ENCODE results near the gene SLC6A16.
"Not testable (repeated sequence)": the region's sequence is repeated elsewhere in the genome, so short reads cannot be mapped to it uniquely, and the experiment has no call there.

The SLC6A16 gene

GRCh38 chr19:49327878-49328544 is 3.0 kb upstream of the SLC6A16 start:
- Mint-ChIP-seq H3K4me3 (no peak overlapping the region), H3K4me1 (ENCODE audit: low read depth) (peaks cover 37% of the 10 kb centered on the region)

GRCh38 chr19:49326165-49326704 is 1.2 kb upstream of the SLC6A16 start:
- Mint-ChIP-seq H3K9me3 (no peaks in the 10 kb centered on the region), H3K4me3 (no peak overlapping the region), H3K27me3 (ENCODE audit: low read depth) (no peaks in the 10 kb centered on the region), H3K27ac (no peak overlapping the region), H3K4me1 (ENCODE audit: low read depth) (peaks cover 22% of the 10 kb centered on the region), H3K36me3 (ENCODE audit: low read depth) (peaks cover 15% of the 10 kb centered on the region)

More at GRCh38 chr19:49327878-49328544, 3.0 kb upstream of the SLC6A16 start:
- Mint-ChIP-seq H3K27ac (no peak overlapping the region), H3K36me3 (ENCODE audit: low read depth) (peaks cover 12% of the 10 kb centered on the region), H3K27me3 (ENCODE audit: low read depth) (no peaks in the 10 kb centered on the region), H3K9me3 (no peaks in the 10 kb centered on the region)

GRCh38 chr19:49325756-49326155 is 765 bp upstream of the SLC6A16 start:
- Mint-ChIP-seq H3K4me1 (ENCODE audit: low read depth) (peaks cover 22% of the 10 kb centered on the region), H3K36me3 (ENCODE audit: low read depth) (peaks cover 15% of the 10 kb centered on the region)
- H3K27ac Mint-ChIP-seq; H3K27me3 Mint-ChIP-seq (ENCODE audit: low read depth); H3K4me3 Mint-ChIP-seq; H3K9me3 Mint-ChIP-seq: not testable (repeated sequence)

GRCh38 chr19:49318296-49318695 is 6.7 kb downstream of the SLC6A16 start:
- Mint-ChIP-seq H3K27me3 (ENCODE audit: low read depth) (no peaks in the 10 kb centered on the region), H3K36me3 (ENCODE audit: low read depth) (peaks cover 27% of the 10 kb centered on the region), H3K4me1 (ENCODE audit: low read depth) (peaks cover 3% of the 10 kb centered on the region), H3K4me3 (no peak overlapping the region), H3K9me3 (peaks cover 23% of the 10 kb centered on the region), H3K27ac (no peak overlapping the region)

GRCh38 chr19:49316284-49316683 is 8.7 kb downstream of the SLC6A16 start:
- H3K36me3 Mint-ChIP-seq (ENCODE audit: low read depth) = peaks cover 28% of the 10 kb centered on the region
- H3K4me3 Mint-ChIP-seq = no peak overlapping the region
- peaks cover 3% of the 10 kb centered on the region for H3K4me1 Mint-ChIP-seq (ENCODE audit: low read depth)
- no peak overlapping the region for H3K27ac Mint-ChIP-seq
- H3K9me3 Mint-ChIP-seq = peaks cover 23% of the 10 kb centered on the region
- no peaks in the 10 kb centered on the region for H3K27me3 Mint-ChIP-seq (ENCODE audit: low read depth)

GRCh38 chr19:49315111-49315510 is 9.9 kb downstream of the SLC6A16 start:
- Mint-ChIP-seq H3K4me3 (no peak overlapping the region), H3K9me3 (peaks cover 23% of the 10 kb centered on the region), H3K4me1 (ENCODE audit: low read depth) (peaks cover 3% of the 10 kb centered on the region), H3K36me3 (ENCODE audit: low read depth) (peaks cover 26% of the 10 kb centered on the region), H3K27ac (no peak overlapping the region), H3K27me3 (ENCODE audit: low read depth) (no peaks in the 10 kb centered on the region)

GRCh38 chr19:49309087-49309486 is 15.9 kb downstream of the SLC6A16 start:
- H3K4me1 Mint-ChIP-seq (ENCODE audit: low read depth) = no peaks in the 10 kb centered on the region
- H3K27ac Mint-ChIP-seq = no peak overlapping the region
- no peaks in the 10 kb centered on the region for H3K9me3 Mint-ChIP-seq
- no peaks in the 10 kb centered on the region for H3K27me3 Mint-ChIP-seq (ENCODE audit: low read depth)
- H3K36me3 Mint-ChIP-seq (ENCODE audit: low read depth) = peaks cover 6% of the 10 kb centered on the region
- no peak overlapping the region for H3K4me3 Mint-ChIP-seq

GRCh38 chr19:49306734-49307133 is 18.3 kb downstream of the SLC6A16 start:
- H3K4me1 Mint-ChIP-seq (ENCODE audit: low read depth); H3K27me3 Mint-ChIP-seq (ENCODE audit: low read depth); H3K4me3 Mint-ChIP-seq; H3K9me3 Mint-ChIP-seq; H3K27ac Mint-ChIP-seq; H3K36me3 Mint-ChIP-seq (ENCODE audit: low read depth): not testable (repeated sequence)

- Mint-ChIP-seq H3K9me3 (no peaks in the 10 kb centered on the region), H3K27ac (no peak overlapping the region), H3K36me3 (ENCODE audit: low read depth) (no peaks in the 10 kb centered on the region), H3K27me3 (ENCODE audit: low read depth) (peaks cover 14% of the 10 kb centered on the region), H3K4me1 (ENCODE audit: low read depth) (peaks cover 1% of the 10 kb centered on the region), H3K4me3 (no peak overlapping the region)
Measured at GRCh38 chr19:49301866-49302252, 23.1 kb downstream of the SLC6A16 start.

GRCh38 chr19:49301165-49301865 is 23.7 kb downstream of the SLC6A16 start:
- Mint-ChIP-seq H3K4me1 (ENCODE audit: low read depth) (peaks cover 1% of the 10 kb centered on the region), H3K9me3 (no peaks in the 10 kb centered on the region), H3K27me3 (ENCODE audit: low read depth) (peaks cover 14% of the 10 kb centered on the region), H3K27ac (no peak overlapping the region), H3K4me3 (no peak overlapping the region), H3K36me3 (ENCODE audit: low read depth) (no peaks in the 10 kb centered on the region)

GRCh38 chr19:49298653-49299052 is 26.3 kb downstream of the SLC6A16 start:
- not testable (repeated sequence) for H3K27ac Mint-ChIP-seq; H3K4me1 Mint-ChIP-seq (ENCODE audit: low read depth); H3K4me3 Mint-ChIP-seq

GRCh38 chr19:49297403-49297802 is 27.6 kb downstream of the SLC6A16 start:
- H3K27me3 Mint-ChIP-seq (ENCODE audit: low read depth) = peaks cover 12% of the 10 kb centered on the region
- no peaks in the 10 kb centered on the region for H3K36me3 Mint-ChIP-seq (ENCODE audit: low read depth)
- no peak overlapping the region for H3K27ac Mint-ChIP-seq
- H3K4me1 Mint-ChIP-seq (ENCODE audit: low read depth) = peaks cover 1% of the 10 kb centered on the region
- H3K4me3 Mint-ChIP-seq = no peak overlapping the region
- H3K9me3 Mint-ChIP-seq = no peaks in the 10 kb centered on the region

More at GRCh38 chr19:49298653-49299052, 26.3 kb downstream of the SLC6A16 start:
- not testable (repeated sequence) for H3K36me3 Mint-ChIP-seq (ENCODE audit: low read depth); H3K9me3 Mint-ChIP-seq
- H3K27me3 Mint-ChIP-seq (ENCODE audit: low read depth) = peaks cover 14% of the 10 kb centered on the region

GRCh38 chr19:49295208-49295880 is 29.6 kb downstream of the SLC6A16 start:
- Mint-ChIP-seq H3K36me3 (ENCODE audit: low read depth) (no peaks in the 10 kb centered on the region), H3K27ac (no peak overlapping the region), H3K4me3 (no peak overlapping the region), H3K9me3 (no peaks in the 10 kb centered on the region), H3K27me3 (ENCODE audit: low read depth) (peaks cover 10% of the 10 kb centered on the region), H3K4me1 (ENCODE audit: low read depth) (no peaks in the 10 kb centered on the region)

GRCh38 chr19:49294401-49294800 is 30.6 kb downstream of the SLC6A16 start:
- no peaks in the 10 kb centered on the region for H3K4me1 Mint-ChIP-seq (ENCODE audit: low read depth)
- H3K9me3 Mint-ChIP-seq = no peaks in the 10 kb centered on the region
- H3K4me3 Mint-ChIP-seq = no peak overlapping the region
- H3K27ac Mint-ChIP-seq = no peak overlapping the region
- peaks cover 8% of the 10 kb centered on the region for H3K27me3 Mint-ChIP-seq (ENCODE audit: low read depth)
- no peaks in the 10 kb centered on the region for H3K36me3 Mint-ChIP-seq (ENCODE audit: low read depth)

- Mint-ChIP-seq H3K4me3 (no peak overlapping the region), H3K4me1 (ENCODE audit: low read depth) (no peaks in the 10 kb centered on the region), H3K9me3 (no peaks in the 10 kb centered on the region), H3K36me3 (ENCODE audit: low read depth) (no peaks in the 10 kb centered on the region), H3K27me3 (ENCODE audit: low read depth) (no peaks in the 10 kb centered on the region), H3K27ac (no peak overlapping the region)
Measured at GRCh38 chr19:49290517-49290916, 34.5 kb downstream of the SLC6A16 start.
